ENCODE data around the gene EPAS1. TPM values are rescaled to one million over a fixed set of nuclear protein-coding genes. Genes with fewer than 3 reads are reported as not detected.
"Not testable (repeated sequence)": the region's sequence is repeated elsewhere in the genome, so short reads cannot be mapped to it uniquely, and the experiment has no call there.

The EPAS1 gene
- total RNA-seq, 1 donor from 2014 or later, result 5.1 TPM

DNA sequence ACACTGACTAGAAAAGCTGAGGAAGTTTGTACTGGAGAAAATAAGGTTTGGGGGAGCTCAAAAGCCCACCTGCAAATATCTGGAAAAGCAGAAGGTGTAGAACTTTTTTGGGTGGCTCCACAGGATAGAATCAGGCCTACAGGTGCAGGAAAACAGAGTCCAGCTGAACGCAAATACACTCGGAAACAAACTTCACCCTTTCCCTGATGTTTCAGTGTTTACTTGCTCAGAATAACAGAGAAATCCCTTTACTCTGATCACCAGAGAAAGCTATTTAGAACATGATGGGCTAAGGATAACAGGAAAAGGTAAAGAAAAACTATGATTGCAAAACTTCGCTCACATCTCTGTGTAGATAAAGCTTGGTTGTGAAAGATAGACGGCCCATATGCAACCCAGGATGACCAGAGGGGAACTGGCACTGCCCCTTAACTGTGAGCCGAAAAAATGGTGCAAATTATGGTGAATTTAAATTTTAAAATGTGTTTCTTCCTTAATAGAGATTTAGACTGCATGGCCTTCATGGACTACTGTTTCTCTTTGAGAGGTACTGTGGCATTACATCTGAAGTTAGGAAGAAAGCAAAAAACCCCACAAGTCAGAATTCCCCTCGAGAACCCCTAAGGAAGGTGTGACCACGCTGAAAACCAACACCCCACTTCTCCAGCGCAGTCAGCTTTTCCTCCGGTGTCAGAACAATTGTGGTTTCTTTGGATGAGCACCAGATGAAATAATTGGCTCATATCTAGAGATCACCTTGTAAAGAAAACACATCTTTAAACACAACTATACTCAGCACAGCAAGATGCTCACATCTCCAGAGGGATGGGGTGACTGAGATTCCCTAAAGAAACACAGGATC, 97.7 kb downstream of the EPAS1 start:
- H3K27ac Mint-ChIP-seq, result no peak overlapping the region
- H3K27me3 Mint-ChIP-seq, result peaks cover 9% of the 10 kb centered on the region
- H3K36me3 Mint-ChIP-seq (ENCODE audit: insufficient read depth), result no peaks in the 10 kb centered on the region
- no peak for DNase-seq (ENCODE audit: low spot score, unreplicated experiment)
- no peak overlapping the region for H3K4me3 Mint-ChIP-seq (ENCODE audit: low read depth)
- TF ChIP-seq, protein P1, sequence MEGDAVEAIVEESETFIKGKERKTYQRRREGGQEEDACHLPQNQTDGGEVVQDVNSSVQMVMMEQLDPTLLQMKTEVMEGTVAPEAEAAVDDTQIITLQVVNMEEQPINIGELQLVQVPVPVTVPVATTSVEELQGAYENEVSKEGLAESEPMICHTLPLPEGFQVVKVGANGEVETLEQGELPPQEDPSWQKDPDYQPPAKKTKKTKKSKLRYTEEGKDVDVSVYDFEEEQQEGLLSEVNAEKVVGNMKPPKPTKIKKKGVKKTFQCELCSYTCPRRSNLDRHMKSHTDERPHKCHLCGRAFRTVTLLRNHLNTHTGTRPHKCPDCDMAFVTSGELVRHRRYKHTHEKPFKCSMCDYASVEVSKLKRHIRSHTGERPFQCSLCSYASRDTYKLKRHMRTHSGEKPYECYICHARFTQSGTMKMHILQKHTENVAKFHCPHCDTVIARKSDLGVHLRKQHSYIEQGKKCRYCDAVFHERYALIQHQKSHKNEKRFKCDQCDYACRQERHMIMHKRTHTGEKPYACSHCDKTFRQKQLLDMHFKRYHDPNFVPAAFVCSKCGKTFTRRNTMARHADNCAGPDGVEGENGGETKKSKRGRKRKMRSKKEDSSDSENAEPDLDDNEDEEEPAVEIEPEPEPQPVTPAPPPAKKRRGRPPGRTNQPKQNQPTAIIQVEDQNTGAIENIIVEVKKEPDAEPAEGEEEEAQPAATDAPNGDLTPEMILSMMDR (IDR thresholded peaks at IDR 0.05; ENCODE audit: unreplicated experiment), result no peak
- no peaks in the 10 kb centered on the region for H3K4me1 Mint-ChIP-seq (ENCODE audit: low read depth)
- H3K9me3 Mint-ChIP-seq (ENCODE audit: low read depth), result no peaks in the 10 kb centered on the region

DNA sequence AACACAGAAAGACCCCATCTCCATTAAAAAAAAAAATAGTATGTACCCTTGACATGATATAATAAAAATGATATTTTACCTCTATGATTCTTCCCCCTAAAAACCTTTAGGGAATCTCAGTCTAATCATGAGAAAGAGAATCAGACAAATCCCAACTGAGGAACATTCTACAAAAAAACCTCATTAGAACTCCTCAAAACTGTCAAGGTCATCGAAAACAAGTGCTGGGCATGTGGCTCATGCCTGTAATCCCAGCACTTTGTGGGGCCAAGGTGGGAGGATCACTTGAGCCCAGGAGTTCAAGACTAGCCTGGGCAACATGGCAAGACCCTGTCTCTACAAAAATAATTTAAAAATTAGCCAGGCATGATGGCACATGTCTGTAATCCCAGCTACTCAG, 98.5 kb downstream of the EPAS1 start:
- not testable (repeated sequence) for DNase-seq (ENCODE audit: low spot score, unreplicated experiment); H3K36me3 Mint-ChIP-seq (ENCODE audit: insufficient read depth); H3K9me3 Mint-ChIP-seq (ENCODE audit: low read depth); H3K27ac Mint-ChIP-seq; H3K4me3 Mint-ChIP-seq (ENCODE audit: low read depth); H3K4me1 Mint-ChIP-seq (ENCODE audit: low read depth); H3K27me3 Mint-ChIP-seq

DNA sequence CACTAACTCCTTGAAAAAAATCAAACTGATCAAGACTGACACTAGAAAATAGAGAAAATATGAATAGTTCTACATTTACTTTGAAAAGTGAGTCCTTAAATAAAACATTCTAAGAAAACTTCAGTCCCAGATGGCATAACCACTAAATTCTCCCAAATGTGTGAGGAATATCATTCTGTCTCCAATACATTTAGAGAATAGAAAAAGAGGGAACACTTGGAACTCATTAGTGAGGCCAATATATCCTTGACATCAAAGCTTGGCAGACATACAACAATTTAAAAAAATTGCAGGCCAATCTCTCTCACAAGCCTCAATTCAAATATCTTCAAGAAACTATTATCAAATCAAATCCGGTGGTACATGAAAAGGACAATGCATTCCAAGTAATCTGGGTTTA, 102.8 kb downstream of the EPAS1 start:
- Mint-ChIP-seq H3K27me3 (peaks cover 3% of the 10 kb centered on the region), H3K36me3 (ENCODE audit: insufficient read depth) (no peaks in the 10 kb centered on the region), H3K4me3 (ENCODE audit: low read depth) (no peak overlapping the region), H3K9me3 (ENCODE audit: low read depth) (no peaks in the 10 kb centered on the region), H3K27ac (no peak overlapping the region), H3K4me1 (ENCODE audit: low read depth) (no peaks in the 10 kb centered on the region)
- TF ChIP-seq, protein P1 (IDR thresholded peaks at IDR 0.05; ENCODE audit: unreplicated experiment), result no peak
- DNase-seq (ENCODE audit: low spot score, unreplicated experiment), result no peak

DNA sequence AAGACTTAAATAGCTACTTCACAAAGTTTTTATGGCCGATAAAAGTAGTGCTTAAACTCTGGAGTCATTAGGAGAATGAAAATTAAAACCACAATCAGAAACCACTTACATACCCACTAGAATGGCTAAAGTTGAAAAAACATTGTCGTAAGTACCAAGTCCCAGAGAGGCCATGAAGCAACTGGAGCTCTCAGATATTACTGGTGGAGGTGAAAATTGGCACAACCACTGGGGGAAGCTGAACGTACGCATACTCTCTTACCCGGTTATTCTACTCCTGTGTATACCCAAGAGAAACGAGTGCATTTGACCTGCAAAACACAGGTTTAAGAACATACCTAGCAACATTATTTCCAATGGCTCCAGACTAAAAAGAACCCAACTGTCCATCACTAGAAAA, 105.7 kb downstream of the EPAS1 start:
- Mint-ChIP-seq H3K27me3 (peaks cover 2% of the 10 kb centered on the region), H3K27ac (no peak overlapping the region), H3K36me3 (ENCODE audit: insufficient read depth) (no peaks in the 10 kb centered on the region), H3K4me3 (ENCODE audit: low read depth) (no peak overlapping the region), H3K4me1 (ENCODE audit: low read depth) (no peaks in the 10 kb centered on the region), H3K9me3 (ENCODE audit: low read depth) (no peaks in the 10 kb centered on the region)
- TF ChIP-seq, protein P1 (IDR thresholded peaks at IDR 0.05; ENCODE audit: unreplicated experiment), result no peak
- DNase-seq (ENCODE audit: low spot score, unreplicated experiment), result no peak

DNA sequence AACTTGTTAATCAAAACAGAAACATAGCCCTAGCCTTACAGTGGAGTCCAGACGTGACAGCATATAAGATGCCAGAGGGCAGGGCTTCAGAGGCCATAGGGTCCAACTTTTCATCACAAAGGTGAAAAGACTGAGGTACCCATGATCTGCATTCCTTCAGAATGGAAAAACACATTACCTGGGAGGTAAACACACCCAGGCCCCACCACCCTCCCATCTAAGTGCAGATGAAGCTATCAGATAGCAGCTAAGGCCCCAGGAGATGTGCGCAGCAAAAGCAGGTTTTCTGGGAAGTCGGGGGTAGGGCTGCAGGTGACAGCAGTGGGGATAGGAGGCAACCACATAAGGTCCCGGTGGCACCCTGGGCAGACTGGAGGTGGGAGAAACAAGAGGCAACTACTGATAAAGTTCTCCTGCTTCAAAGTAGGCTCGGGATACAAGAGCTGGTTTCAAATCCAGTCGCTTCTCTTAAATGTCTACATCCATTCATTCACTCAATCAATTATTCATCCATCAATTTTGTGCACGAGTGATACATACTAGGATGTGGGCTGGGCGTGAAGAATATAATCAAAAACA, 107.1 kb downstream of the EPAS1 start:
- no peak overlapping the region for H3K4me3 Mint-ChIP-seq (ENCODE audit: low read depth)
- H3K27me3 Mint-ChIP-seq, result no peaks in the 10 kb centered on the region
- no peak for DNase-seq (ENCODE audit: low spot score, unreplicated experiment)
- TF ChIP-seq, protein P1 (IDR thresholded peaks at IDR 0.05; ENCODE audit: unreplicated experiment), result no peak
- peak overlapping the region; percentile 20 for H3K27ac Mint-ChIP-seq
- H3K36me3 Mint-ChIP-seq (ENCODE audit: insufficient read depth), result no peaks in the 10 kb centered on the region
- H3K4me1 Mint-ChIP-seq (ENCODE audit: low read depth), result peaks cover under 1% of the 10 kb centered on the region
- H3K9me3 Mint-ChIP-seq (ENCODE audit: low read depth), result no peaks in the 10 kb centered on the region
